Uterus (tissue), 2 donors: ENCODE results near the gene HOOK1.

ENCODE experiments used
- POLR2A ChIP-seq, 2 donors: fragments of 450-650 bp; IDR thresholded peaks; one replicate each; pipeline ENCODE4 v1.6.1; 2016; ENCODE audit warnings: antibody characterized with exemption in 2 of 2, mild to moderate bottlenecking in 1 of 2, moderate library complexity in 1 of 2
- TF ChIP-seq, protein P1 (sequence below), 4 experiments: fragments of 200-600 bp in 2 of 4; fragments of 450-650 bp in 2 of 4; sonication (generic) in 2 of 4; IDR thresholded peaks; one replicate each; pipeline ENCODE4 v1.5.1; 2016 to 2019; ENCODE audit warnings: antibody characterized with exemption in 4 of 4, mild to moderate bottlenecking in 2 of 4, moderate library complexity in 1 of 4

GRCh38 chr1:59924653-59925052 lies 109.9 kb downstream of the HOOK1 start:
- TF ChIP-seq POLR2A (IDR thresholded peaks at IDR 0.05) = no peak
- TF ChIP-seq, protein P1, sequence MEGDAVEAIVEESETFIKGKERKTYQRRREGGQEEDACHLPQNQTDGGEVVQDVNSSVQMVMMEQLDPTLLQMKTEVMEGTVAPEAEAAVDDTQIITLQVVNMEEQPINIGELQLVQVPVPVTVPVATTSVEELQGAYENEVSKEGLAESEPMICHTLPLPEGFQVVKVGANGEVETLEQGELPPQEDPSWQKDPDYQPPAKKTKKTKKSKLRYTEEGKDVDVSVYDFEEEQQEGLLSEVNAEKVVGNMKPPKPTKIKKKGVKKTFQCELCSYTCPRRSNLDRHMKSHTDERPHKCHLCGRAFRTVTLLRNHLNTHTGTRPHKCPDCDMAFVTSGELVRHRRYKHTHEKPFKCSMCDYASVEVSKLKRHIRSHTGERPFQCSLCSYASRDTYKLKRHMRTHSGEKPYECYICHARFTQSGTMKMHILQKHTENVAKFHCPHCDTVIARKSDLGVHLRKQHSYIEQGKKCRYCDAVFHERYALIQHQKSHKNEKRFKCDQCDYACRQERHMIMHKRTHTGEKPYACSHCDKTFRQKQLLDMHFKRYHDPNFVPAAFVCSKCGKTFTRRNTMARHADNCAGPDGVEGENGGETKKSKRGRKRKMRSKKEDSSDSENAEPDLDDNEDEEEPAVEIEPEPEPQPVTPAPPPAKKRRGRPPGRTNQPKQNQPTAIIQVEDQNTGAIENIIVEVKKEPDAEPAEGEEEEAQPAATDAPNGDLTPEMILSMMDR (IDR thresholded peaks at IDR 0.05) = no peak
